Liver (tissue), 3 donors: ENCODE results near the gene DHRS12.

Experiments
- CTCF ChIP-seq: fragments of 150-350 bp; IDR thresholded peaks from 2 replicates; pipeline ENCODE4 v1.5.1; 2017; ENCODE audit warnings: improper control_type of control experiment, low read depth, low read length; ENCODE audit not compliant: missing input control
- GABPA ChIP-seq, 2 donors: IDR thresholded peaks in 1 of 2; conservative IDR thresholded peaks in 1 of 2; 2 replicates each; pipeline ENCODE4 v1.6.1; 2016; ENCODE audit warnings: antibody characterized with exemption in 2 of 2, mild to moderate bottlenecking in 1 of 2, moderate library complexity in 1 of 2
- HNF4G ChIP-seq: IDR thresholded peaks from 2 replicates; pipeline ENCODE4 v1.6.1; 2016; ENCODE audit warnings: antibody characterized with exemption
- SP1 ChIP-seq: IDR thresholded peaks from 2 replicates; pipeline ENCODE4 v1.6.1; 2018; ENCODE audit warnings: antibody characterized with exemption, mild to moderate bottlenecking
- TAF1 ChIP-seq: conservative IDR thresholded peaks from 2 replicates; pipeline ENCODE4 v1.6.1; 2016; ENCODE audit warnings: antibody characterized with exemption, mild to moderate bottlenecking
- TF ChIP-seq, protein P1 (sequence below): IDR thresholded peaks from 2 replicates; pipeline ENCODE4 v1.6.1; 2016; ENCODE audit warnings: antibody characterized with exemption
- TF ChIP-seq, protein P2 (sequence below): IDR thresholded peaks from 2 replicates; pipeline ENCODE4 v1.6.1; 2016; ENCODE audit warnings: antibody characterized with exemption
- donor health status: healthy.
- donor health status: healthy.

DNA sequence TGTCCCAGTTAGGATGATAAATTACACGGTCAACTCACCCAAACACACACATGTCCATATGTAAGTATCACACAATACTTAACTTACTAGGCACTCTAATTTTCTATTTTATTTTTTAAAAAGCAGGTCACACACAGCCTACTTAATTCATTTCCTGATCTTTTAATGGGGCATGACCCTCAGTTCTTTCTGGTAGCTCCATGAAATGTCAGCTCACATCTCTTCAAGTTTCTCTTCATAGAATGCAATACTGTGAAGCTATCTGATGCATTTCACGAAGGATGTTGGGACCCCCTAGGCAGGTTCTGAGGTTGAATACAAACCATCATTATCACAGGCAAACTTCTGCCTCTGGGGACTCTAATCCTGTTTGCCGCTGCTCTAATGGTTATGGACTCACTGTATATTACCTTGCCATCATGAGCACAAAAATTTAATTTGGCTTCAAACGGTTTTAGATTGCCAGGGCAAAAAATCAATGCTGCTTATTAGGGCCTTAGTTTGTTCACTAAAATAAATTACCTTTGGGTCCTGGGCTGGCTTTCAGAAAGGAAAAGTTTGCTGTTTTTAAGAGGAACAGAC is 16.1 kb upstream of the DHRS12 start:
- TF ChIP-seq, protein P1, sequence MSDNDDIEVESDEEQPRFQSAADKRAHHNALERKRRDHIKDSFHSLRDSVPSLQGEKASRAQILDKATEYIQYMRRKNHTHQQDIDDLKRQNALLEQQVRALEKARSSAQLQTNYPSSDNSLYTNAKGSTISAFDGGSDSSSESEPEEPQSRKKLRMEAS: no peak
- TF ChIP-seq CTCF (no peak), HNF4G (no peak), GABPA (IDR thresholded peaks at IDR 0.05 in 1 of 2, conservative IDR thresholded peaks at IDR 0.05 in 1 of 2) (no peak), TAF1 (no peak), SP1 (no peak)
- TF ChIP-seq, protein P2, sequence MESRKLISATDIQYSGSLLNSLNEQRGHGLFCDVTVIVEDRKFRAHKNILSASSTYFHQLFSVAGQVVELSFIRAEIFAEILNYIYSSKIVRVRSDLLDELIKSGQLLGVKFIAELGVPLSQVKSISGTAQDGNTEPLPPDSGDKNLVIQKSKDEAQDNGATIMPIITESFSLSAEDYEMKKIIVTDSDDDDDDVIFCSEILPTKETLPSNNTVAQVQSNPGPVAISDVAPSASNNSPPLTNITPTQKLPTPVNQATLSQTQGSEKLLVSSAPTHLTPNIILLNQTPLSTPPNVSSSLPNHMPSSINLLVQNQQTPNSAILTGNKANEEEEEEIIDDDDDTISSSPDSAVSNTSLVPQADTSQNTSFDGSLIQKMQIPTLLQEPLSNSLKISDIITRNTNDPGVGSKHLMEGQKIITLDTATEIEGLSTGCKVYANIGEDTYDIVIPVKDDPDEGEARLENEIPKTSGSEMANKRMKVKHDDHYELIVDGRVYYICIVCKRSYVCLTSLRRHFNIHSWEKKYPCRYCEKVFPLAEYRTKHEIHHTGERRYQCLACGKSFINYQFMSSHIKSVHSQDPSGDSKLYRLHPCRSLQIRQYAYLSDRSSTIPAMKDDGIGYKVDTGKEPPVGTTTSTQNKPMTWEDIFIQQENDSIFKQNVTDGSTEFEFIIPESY: no peak
